Ishikawa (cell line): ENCODE measurements around the gene TAF11L3.
"Not testable (repeated sequence)": the region's sequence is repeated elsewhere in the genome, so short reads cannot be mapped to it uniquely, and the experiment has no call there.

Source experiments
- CEBPB ChIP-seq: IDR thresholded peaks from 2 replicates; pipeline ENCODE4 v1.6.1; 2012
- NFIC ChIP-seq: IDR thresholded peaks from 2 replicates; pipeline ENCODE4 v1.6.1; 2012

DNA sequence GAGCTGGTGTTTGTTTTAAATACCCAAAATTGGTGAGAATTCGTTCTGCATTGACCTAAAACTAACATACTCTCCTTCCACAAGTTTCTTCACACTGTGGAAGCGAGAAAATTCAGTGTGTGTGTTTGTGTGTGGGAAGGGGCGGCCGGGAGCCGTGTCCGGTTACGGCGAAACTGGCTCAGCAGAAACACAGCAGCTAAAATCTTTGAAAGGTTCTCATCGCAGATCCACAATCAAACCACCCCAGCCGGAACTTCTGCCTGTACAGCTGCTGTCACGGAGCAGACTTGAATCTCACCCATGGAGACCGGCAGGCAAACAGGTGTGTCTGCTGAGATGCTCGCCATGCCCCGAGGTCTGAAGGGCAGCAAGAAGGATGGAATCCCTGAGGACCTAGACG is 10.2 kb downstream of the TAF11L3 start, which contains the start of gene TAF11L6:
- TF ChIP-seq CEBPB, NFIC: not testable (repeated sequence)
